HG03064 (cell line): ENCODE data around the gene LIFR.

Experiments
- ATAC-seq: cut with Tn5 transposase; IDR thresholded peaks from one replicate; pipeline ENCODE4 v1.9.1; 2021; ENCODE audit warnings: low read depth; ENCODE audit not compliant: unreplicated experiment

LIFR gene

DNA sequence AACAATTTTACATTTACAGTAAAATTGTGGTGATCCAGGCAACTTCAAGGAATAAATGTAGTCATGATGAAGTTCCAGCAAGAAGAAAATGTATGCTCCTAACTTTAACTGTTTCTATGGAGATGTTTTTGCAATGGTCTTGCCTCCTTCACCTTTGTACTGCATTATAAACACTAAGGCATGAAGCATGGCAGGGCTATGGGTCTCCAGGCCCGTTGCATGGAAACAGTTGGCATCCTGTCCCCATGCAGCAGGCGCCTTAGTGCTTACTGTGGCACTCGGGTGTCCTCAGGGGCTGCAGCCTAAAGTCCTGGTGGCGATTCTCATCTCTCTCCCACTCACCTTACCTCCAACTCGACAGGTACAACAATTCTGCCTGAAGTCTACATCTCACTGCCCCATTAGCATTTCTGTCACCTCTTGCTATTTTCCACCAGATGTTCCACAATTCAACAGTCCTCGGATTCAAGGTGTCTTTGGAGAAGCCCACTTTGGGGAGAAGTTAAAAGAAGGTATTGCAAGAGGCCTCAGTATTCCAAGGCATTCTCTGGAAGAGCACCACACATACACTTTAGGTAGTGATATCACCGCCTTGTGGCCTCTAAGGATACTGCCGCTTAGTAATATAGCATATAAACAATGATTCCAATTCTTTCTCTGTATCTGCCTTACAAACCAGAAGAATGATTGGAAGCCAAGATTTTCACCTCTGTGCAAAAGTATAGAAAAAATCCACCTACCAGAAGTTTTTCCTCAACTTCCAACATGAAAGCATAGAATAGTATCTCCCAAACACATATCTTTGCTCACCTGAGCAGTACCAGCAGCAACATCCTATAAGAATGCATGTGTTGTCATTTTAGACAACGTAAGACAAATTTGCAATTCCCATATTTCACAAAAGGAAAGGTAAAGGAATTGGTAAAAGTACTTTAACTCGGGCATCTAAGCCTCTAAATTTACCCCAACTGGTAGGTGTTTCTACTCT, 5.1 kb downstream of the LIFR start:
- no peak for ATAC-seq

DNA sequence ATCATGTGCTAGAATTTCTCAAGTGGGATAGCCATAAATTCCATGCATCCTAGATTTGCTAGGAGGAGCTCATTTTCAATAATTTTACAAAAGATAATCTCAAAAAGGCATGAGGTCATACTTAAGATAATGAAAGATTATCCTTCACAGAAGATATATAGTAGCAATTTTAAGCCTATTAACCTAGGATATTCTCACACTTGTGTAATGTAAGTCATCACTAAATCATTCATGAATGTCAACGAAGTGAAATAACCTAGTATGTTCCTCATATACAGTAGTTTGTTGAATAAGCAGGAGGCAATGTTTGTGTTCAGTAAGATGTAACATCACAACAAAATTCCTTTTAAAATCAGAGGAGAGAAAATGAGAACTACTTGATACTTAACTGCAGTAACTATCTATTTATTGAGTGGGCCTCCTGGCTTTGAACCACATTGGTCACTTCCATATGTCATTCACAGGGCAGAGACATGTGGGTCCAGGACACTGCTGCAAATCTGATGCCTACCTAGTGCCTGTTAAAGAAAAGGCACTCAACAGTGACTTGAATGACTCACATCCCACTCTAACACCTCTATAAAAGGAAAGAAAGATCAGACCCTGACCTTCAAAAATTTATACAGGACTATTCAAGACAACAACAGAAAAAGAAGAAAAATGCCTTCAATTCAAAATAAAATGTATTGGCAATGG, 8.2 kb downstream of the LIFR start:
- no peak for ATAC-seq

DNA sequence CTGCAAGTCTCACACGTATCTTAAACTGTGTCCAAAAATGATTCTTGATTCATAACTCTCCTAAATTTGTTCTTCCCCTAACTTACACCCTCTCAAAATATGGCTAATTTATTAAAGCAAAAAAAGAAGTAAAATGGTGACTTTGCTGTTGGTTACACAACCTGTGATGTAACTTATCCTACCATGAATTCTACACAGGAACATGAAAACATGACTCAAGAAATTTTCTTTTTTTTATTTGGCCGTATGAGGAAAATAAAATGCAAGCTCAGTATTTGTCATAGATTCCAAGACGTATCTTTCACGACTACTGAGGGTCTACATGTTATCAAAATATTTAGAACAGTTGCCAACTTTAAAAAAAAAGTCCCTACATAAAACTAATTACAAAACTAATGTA, 9.2 kb downstream of the LIFR start:
- ATAC-seq = no peak

DNA sequence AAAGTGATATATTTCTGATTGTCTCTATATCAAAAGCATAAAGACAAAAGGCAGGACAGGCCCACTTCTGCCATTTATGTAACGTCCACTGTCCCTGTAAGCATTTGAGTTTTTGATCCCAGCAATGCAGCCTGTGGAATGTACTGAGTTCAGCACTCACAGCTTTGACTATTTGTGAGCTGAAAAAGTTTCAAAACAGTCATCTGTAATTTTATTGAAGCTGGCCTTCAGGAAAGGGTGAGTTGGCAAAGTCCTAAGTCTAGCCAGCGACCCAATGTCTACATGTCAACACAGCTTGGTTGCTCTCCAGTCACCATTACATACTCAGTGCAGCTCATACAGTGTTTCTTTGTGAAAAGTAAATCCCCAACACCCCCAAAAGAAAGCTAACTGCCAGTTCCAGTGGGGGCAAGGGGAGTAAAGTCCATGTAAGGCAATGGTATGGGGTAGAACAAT, 9.7 kb downstream of the LIFR start:
- ATAC-seq = no peak

DNA sequence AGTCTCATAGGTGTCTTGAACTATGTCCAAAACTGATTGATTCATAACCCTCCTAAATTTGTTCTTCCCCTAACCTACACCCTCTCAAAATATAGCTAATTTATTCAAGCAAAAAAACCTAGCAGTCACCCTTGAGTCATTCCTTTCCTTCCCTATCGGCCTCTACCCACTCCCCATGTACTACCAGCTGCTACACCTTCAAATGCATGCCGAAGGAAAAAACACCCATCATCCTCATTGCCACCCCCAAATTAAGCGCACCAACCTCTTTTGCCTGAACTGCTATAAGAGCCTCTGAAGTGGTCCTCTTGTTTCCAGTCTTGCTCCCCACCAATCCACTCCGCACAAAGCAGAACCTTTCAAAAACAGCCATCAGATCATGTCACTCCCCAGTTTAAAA, 12.6 kb downstream of the LIFR start:
- no peak for ATAC-seq

DNA sequence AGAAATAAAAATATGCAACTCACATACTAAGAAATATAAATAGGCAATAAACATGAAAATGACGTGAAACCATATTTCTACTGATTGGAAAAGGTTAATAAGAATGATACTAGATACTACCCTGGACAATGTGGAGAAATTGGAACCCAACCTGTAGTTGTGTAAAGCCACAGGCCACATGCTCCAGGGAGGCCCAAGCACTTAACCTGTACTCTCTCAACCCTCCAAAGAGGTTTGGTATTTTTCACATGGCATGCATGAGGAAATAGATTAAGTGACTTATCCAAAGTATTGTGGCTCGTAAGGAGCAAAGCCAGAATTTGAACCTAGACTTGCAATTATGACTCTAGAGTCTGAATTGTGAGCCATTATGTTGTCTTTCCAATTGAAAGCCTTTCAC, 13.4 kb downstream of the LIFR start:
- no peak for ATAC-seq

DNA sequence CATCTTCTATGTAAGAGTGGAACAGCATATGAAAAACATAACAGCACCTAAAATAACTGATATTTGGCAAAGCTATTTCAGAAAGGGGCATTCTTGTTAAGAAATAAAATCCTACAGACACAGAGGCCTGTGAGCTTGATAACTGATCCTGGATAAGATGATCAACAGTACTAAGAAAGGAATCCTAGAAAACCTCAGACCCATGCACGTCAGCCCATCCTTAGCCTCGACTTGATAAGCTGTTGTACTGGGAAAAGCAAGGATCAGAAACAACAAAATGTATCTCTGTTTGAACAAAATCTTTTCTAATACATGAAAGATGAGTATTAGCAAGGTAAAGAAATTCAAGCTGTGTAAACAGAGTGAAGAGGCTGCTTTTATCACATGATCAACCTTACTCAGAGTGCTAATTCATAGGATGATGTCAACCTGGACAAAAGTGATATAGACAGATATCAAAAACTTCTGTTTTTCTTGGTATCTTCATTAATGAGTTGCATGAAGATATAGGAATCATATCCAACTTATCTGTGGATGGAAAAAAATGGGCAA, 15.2 kb downstream of the LIFR start:
- ATAC-seq = no peak

DNA sequence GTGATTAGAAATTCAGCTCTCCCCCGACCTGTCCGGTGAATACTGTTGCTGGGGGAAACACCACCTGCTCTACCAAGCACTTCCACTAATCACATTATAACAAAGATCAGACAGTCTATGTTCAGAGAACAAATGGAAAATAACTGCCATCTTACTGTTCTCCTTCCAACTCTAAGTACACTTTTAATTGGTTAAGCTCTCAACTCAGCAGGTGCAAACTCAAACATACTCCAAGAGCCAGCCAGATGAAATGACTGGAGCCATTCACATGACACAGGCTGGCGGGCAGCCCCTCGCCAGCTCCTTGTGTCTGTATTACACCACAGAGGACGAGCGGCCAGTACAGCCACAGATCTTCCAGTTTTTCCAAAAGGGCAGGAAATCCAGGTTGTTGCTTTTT, 16.1 kb downstream of the LIFR start:
- ATAC-seq = no peak

DNA sequence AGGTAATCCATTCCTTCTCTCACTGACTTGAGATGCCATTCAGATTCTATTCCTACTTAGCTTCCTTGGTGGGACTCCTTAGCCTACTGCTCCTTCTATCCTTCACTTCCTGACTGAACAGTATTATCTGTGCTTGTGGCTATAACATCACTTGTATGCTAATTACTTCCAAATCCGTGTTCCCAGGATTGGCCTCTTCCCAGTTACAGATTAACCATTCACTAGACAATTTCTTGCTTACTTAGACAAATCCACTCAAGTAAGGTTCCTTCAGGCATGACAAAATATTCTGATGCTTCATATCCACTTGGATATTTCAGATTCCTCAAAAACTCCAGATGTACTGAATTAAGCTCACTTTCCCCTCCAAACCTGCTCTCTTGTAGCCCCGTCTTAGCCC, 18.3 kb downstream of the LIFR start:
- ATAC-seq = no peak

DNA sequence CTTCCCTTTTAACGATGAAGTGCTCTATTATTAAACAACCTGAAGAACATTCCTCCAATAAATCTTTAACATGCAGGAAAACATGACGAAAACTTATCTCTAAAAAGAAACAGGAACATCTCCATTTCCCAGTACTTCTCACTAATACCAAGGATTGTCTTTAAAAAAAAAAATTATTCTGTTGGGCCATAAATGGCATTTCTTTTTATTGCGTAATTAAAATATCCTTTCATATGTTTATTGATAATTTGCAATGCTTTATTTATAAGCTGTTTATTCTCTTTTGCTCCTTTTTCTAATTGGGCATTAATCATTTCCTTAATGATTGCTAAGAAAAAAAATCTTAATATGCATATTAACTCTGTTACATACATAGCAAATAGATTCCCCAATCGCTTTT, 18.9 kb downstream of the LIFR start:
- ATAC-seq = no peak

DNA sequence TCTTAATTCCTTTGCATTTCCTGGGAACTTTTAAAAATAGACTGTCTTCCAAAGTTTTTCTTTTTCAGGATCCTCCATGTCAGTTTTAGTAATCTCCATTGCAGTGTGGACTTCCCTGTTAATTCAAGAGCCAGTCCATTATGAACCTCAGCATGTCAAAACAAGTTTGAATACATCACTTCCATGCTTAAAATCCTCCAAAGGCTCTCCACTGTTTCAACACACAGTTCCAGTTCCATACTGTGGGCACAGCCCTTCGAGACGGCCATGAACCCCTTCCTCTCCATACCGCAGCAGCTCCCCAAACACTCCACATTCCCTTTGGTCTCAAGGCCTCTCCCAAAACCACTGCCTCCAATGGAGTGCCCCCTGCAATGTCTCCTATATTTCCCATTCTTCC, 19.5 kb downstream of the LIFR start:
- ATAC-seq = no peak

DNA sequence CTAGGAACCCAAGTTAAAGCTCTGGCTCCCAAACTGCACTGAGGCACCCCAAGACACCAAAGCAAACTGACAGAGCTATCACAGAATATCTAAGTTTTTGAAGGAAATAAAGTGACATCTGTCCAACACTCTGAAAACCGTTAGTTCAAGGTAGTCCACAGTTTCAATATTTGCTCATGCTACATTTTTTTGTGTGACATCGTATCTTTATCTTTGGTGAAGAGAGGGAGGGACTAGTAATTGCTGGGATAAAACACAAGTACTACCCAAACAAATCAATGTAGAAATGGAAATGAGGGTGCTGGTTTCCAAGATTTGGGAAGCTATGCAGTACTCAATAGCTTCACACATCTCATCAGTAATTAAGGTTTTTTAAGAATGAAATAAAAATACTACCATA, 20.6 kb downstream of the LIFR start:
- no peak for ATAC-seq

DNA sequence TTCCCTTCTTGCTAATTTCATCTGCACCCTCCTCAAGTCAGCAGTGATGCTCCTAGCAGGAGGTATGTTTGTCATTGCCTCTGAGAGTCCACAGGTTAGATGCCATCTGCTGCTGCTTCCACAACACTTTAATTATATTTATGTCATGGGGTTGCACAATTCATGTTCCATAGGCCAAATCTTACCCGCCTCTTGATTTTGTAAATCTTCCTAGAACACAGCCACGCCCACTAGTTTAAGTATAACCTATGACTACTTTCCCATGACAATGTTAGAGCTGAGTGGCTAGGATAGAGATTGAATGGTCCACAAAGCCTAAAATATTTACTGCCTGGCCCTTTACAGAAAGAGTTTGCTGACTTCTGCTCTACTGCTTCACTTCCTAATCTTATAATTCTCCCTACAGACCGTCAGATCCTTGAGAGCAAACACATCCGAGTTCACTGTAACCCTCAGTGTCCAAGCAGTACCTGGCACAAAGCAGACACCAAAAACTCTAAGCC, 21.1 kb downstream of the LIFR start:
- ATAC-seq = no peak

DNA sequence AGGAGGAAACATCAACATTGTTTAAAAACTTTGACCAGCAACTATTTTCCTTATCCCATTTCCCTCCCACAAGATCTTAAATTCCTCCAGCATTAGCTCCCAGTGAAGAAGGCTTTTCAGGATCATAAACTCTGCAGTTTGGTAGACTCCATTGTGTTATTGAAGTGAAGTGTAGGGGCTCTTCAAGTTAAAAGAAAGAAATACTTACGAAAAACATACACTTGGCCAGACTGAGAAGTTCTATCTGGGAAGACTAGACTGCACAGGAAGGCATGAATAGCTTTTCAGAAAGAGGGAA, 22.3 kb downstream of the LIFR start:
- ATAC-seq = no peak

DNA sequence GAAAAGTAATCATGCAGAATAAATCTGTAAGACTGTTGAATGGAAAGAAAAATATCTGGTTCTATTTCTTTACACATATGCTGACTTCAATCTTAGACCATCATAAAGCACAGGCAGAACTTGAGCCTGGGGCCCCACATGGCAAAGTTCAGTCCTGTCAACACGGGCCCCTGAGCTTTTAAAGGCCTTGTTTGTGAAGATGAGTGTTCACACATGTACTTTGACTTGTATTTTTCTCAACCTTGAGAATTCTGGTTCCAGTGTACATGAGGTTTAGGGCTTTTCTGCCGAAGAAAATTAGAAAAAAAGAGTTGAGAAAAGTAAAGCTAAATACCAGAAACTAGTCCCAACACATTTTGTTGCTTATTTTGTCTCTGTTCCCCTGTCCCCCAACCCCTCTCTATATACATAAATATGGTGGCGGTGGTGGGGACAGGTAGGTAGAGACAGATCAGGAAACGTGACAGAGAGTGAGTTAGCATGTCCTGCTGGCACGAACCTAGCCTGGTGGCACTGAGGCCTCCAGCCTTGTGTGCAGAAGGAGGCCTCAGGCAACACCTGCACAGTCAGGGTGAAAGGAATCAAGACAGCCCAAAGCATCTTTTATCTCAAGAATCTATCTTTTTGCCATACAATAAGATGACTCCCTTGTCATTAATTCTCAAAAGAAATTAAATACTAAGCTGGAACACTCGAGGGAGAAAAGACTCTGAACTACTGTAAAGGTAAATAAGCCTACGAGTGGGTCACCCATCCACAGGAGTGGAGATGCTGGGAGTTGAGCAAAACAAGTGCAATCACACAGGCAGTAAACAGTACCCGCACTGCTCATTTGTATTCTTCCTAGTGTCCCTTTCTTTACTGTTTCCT, 22.9 kb downstream of the LIFR start:
- ATAC-seq = no peak

DNA sequence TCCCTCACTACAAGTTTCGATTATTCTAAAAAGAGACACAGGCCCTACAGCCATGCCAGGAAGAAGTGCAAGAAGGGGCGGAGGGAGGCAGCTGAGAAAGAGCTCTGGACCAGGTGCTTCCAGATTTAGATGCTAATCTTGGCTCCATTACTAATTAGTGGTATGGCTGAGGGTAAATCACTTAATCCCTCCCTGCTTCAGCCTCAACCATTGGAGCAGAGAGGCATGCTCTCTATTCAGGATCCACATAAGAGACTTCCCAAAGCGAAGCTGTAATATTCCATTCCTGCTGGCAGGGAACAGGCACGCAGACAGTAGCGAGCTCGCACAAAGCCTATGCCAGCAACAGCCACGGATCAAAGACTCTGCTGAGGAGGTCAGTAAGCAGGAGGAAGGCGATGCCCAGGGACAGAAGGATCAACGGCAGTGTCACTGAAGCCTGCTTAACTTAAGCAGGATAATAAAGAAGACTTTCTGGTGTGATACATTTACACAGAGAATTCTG, 24.2 kb downstream of the LIFR start:
- no peak for ATAC-seq

DNA sequence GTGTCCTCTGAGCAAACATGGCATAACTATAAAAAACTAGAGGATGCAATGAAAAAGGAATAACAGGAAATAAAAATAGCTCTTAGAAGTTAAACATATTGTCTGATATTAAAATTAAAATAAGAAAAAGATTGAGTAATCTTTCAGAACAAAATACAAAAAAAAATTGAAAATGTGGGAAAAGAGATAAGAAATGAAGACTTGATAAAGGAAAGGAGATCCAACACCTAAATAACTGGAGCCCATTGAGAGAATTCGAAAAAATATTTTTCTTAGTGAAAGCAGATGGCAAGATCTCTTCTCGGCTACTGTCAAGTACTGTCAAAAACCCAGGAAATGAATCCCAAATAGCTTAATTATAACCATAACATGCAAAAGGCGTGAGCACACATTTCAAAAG, 24.9 kb downstream of the LIFR start:
- ATAC-seq = no peak

DNA sequence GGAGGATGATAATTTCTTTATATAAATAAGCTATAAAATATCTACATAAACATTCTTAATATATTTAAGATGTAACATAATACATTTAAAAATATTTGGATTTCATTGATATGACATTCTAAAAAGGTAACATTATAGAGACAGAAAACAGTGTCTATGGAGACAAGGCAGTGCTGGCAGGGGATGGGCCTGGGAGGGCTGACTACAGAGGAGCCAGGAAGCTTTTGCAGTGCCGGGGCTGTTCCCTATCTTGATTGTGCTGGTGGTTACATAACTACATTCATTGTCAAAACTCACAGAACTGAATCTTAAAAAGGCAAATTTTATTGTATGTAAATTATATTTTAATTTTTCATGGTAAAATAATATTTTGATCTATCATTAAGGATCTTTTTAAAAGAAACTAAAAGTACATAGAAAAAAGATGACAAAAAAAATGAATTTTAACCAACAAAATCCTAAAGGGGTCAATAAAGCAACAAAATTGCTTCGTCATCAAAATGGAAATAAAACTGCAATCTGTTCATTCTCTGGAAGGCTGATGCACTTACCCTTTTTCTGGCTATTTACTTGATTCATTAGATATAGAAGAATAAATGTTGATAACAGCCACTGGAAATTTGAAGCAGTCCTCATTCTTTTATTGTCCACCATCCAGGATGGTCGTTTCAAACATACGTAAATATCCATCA, 26.3 kb downstream of the LIFR start:
- ATAC-seq = no peak

DNA sequence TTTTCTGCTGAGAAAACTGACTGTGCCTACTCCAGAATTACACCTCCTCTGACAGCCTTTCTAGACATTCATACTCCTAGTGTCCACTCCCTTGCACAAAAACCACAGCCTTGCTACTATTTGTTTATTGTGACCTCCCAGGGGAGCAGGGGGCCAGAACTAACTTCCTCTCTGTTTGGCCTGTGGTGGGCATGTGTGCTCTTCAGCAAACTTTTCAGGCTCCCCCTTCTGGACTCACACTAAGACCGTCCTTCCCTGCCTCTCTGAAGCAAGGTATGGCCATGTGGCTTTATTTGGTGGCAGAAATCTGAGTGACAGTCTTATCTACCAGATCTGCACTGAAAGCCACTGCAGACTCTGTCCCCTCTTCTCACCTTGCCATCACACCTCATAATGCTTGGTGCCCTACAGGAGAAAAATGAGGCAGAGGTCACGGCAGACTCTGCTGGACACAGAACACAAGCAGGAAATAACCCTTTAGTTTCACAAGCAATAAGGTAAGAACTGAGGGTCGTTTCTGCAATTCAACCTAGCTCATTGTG, 28.2 kb downstream of the LIFR start:
- no peak for ATAC-seq

DNA sequence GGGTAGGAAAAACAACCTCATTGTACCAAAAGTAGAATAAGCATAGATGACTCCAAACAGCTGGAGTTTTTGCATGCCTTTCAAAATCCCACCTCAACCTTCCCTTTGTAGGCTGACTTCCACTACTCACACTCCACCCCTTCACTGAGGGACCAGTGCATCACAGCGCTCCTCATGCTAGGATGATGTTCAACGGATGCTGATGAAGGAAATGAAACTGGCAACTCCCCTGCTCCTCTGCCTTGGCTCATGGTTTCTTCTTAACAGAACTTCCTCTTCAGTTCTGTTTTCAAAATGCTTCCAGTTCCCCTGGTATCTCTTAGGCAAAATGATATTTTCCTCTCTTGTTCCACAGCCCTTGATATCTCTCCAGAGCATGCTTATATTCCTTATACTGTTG, 29.0 kb downstream of the LIFR start:
- ATAC-seq = no peak
